WTC11 (cell line): Measurements from ENCODE around the gene PTPN5. TPM values are rescaled to one million over a fixed set of nuclear protein-coding genes. Genes with fewer than 3 reads are reported as not detected.

Source experiments
- ATF2 ChIP-seq: sonication (generic); formaldehyde crosslinking; IDR thresholded peaks from 2 replicates; pipeline ENCODE4 v1.8.1; 2022; ENCODE audit warnings: low read depth, missing genetic modification reagents, borderline replicate concordance
- ATF3 ChIP-seq: sonication (generic); formaldehyde crosslinking; conservative IDR thresholded peaks from 2 replicates; pipeline ENCODE4 v1.8.1; 2022; ENCODE audit warnings: mild to moderate bottlenecking, missing genetic modification reagents
- ATF6 ChIP-seq: sonication (generic); formaldehyde crosslinking; IDR thresholded peaks from 2 replicates; pipeline ENCODE4 v1.8.1; 2023; ENCODE audit warnings: mild to moderate bottlenecking, missing genetic modification reagents
- CREM ChIP-seq: sonication (generic); formaldehyde crosslinking; IDR thresholded peaks from 2 replicates; pipeline ENCODE4 v1.8.1; 2022; ENCODE audit warnings: mild to moderate bottlenecking, missing genetic modification reagents, moderate library complexity
- E2F5 ChIP-seq: sonication (generic); formaldehyde crosslinking; IDR thresholded peaks from 2 replicates; pipeline ENCODE4 v1.8.1; 2022; ENCODE audit warnings: mild to moderate bottlenecking, moderate library complexity, missing genetic modification reagents
- EMX1 ChIP-seq: fragments of 250-450 bp; sonication (Bioruptor Pico); IDR thresholded peaks from 2 replicates; pipeline ENCODE4 v1.8.0; 2021; ENCODE audit warnings: mild to moderate bottlenecking
- ETV6 ChIP-seq: sonication (generic); formaldehyde crosslinking; IDR thresholded peaks from 2 replicates; pipeline ENCODE4 v1.8.1; 2022; ENCODE audit warnings: mild to moderate bottlenecking, missing genetic modification reagents
- FOXP1 ChIP-seq: sonication (generic); formaldehyde crosslinking; IDR thresholded peaks from 2 replicates; pipeline ENCODE4 v1.8.0; 2022; ENCODE audit warnings: missing genetic modification reagents, mild to moderate bottlenecking, moderate library complexity, borderline replicate concordance
- GTF2I ChIP-seq: fragments of 250-450 bp; sonication (Bioruptor Pico); conservative IDR thresholded peaks from 2 replicates; pipeline ENCODE4 v1.4.0; 2021; ENCODE audit warnings: mild to moderate bottlenecking
- HMGXB4 ChIP-seq: sonication (generic); formaldehyde crosslinking; IDR thresholded peaks from 2 replicates; pipeline ENCODE4 v1.8.1; 2023; ENCODE audit warnings: mild to moderate bottlenecking, moderate library complexity, missing genetic modification reagents
- MYBL2 ChIP-seq: sonication (generic); formaldehyde crosslinking; IDR thresholded peaks from 2 replicates; pipeline ENCODE4 v1.8.1; 2023; ENCODE audit warnings: mild to moderate bottlenecking, moderate library complexity, missing genetic modification reagents
- NR2C2 ChIP-seq: sonication (generic); formaldehyde crosslinking; IDR thresholded peaks from 2 replicates; pipeline ENCODE4 v1.8.0; 2022; ENCODE audit warnings: mild to moderate bottlenecking, missing genetic modification reagents
- NR3C1 ChIP-seq: sonication (generic); formaldehyde crosslinking; conservative IDR thresholded peaks from 2 replicates; pipeline ENCODE4 v1.8.1; 2023; ENCODE audit warnings: low read depth, mild to moderate bottlenecking, missing genetic modification reagents
- PRRX2 ChIP-seq: fragments of 250-450 bp; sonication (Bioruptor Pico); IDR thresholded peaks from 2 replicates; pipeline ENCODE4 v1.8.0; 2021; ENCODE audit warnings: mild to moderate bottlenecking
- SMAD3 ChIP-seq: sonication (generic); formaldehyde crosslinking; IDR thresholded peaks from 2 replicates; pipeline ENCODE4 v1.8.0; 2022; ENCODE audit warnings: missing genetic modification reagents, mild to moderate bottlenecking, borderline replicate concordance
- SP1 ChIP-seq: sonication (generic); formaldehyde crosslinking; conservative IDR thresholded peaks from 2 replicates; pipeline ENCODE4 v1.8.1; 2022; ENCODE audit warnings: missing genetic modification reagents
- ZBTB21 ChIP-seq: sonication (generic); formaldehyde crosslinking; IDR thresholded peaks from 2 replicates; pipeline ENCODE4 v1.8.1; 2023; ENCODE audit warnings: mild to moderate bottlenecking, missing genetic modification reagents, borderline replicate concordance
- ZNF281 ChIP-seq: sonication (generic); formaldehyde crosslinking; IDR thresholded peaks from 2 replicates; pipeline ENCODE4 v1.8.0; 2023; ENCODE audit warnings: mild to moderate bottlenecking, missing genetic modification reagents
- ZNF671 ChIP-seq: fragments of 250-450 bp; sonication (Bioruptor Pico); IDR thresholded peaks from 2 replicates; pipeline ENCODE4 v1.8.0; 2021; ENCODE audit warnings: mild to moderate bottlenecking
- total RNA-seq: library from RNA; stranded (reverse); gene quantifications from 3 replicates; pipeline ENCODE4 v1.2.3, GENCODE V29; 2021

Gene PTPN5
- total RNA-seq, 1 experiment from 2014 or later = 4.5 TPM

- TF ChIP-seq ATF6 (CRISPR knock-in tag) (no peak), FOXP1 (no peak; the same call in none of the 2 replicates), ATF2 (no peak), ZBTB21 (CRISPR knock-in tag) (no peak), HMGXB4 (CRISPR knock-in tag) (peak; percentile 14; the same call in 1 of the 2 replicates), ZNF281 (CRISPR knock-in tag) (no peak), NR3C1 (CRISPR knock-in tag) (0 out of 2 replicates have a peak, but pooled peaks have one; percentile 46), MYBL2 (no peak), GTF2I (CRISPR knock-in tag) (no peak), ETV6 (CRISPR knock-in tag) (no peak), CREM (CRISPR knock-in tag) (no peak), E2F5 (no peak), PRRX2 (no peak), ATF3 (CRISPR knock-in tag) (no peak), EMX1 (no peak), NR2C2 (CRISPR knock-in tag) (no peak), ZNF671 (CRISPR knock-in tag) (no peak), SMAD3 (CRISPR knock-in tag) (peak; percentile 56; the same call in 1 of the 2 replicates), SP1 (CRISPR knock-in tag) (no peak)
Measured at GRCh38 chr11:18791207-18791968, at the start of gene PTPN5 (continued).
